Hematopoietic multipotent progenitor cell treated with erythropoietin and hydrocortisone succinate and interleukin-3 and kit ligand, for 8 days (in vitro differentiated cells): Measurements from ENCODE around the gene PPAT.
"Not testable (repeated sequence)": the region's sequence is repeated elsewhere in the genome, so short reads cannot be mapped to it uniquely, and the experiment has no call there.

ENCODE experiments used
- DNase-seq: peaks from one replicate; pipeline ENCODE4 v3.0.0-alpha.2; 2015

The PPAT gene

GRCh38 chr4:56374956-56375355 is 60.5 kb downstream of the PPAT start:
- DNase-seq: no peak

- DNase-seq: no peak
Measured at GRCh38 chr4:56372774-56373173, 62.6 kb downstream of the PPAT start.

GRCh38 chr4:56371426-56372220 is 63.8 kb downstream of the PPAT start:
- DNase-seq: no peak

GRCh38 chr4:56370377-56370776 is 65.0 kb downstream of the PPAT start:
- DNase-seq: no peak

- DNase-seq: not testable (repeated sequence)
Measured at GRCh38 chr4:56362981-56363380, 72.4 kb downstream of the PPAT start.

GRCh38 chr4:56360071-56360470 is 75.3 kb downstream of the PPAT start:
- no peak for DNase-seq

GRCh38 chr4:56356650-56357049 is 78.8 kb downstream of the PPAT start:
- no peak for DNase-seq

GRCh38 chr4:56348576-56348975 is 86.8 kb downstream of the PPAT start:
- DNase-seq: no peak

GRCh38 chr4:56345458-56345857 is 90.0 kb downstream of the PPAT start:
- no peak for DNase-seq
